ENCODE measurements around the gene ZFP28. TPM values are rescaled to one million over a fixed set of nuclear protein-coding genes. Genes with fewer than 3 reads are reported as not detected.

The ZFP28 gene
- 1 to 10 TPM; 3.5 to 4.5 TPM for total RNA-seq
- 3.3 TPM for polyA plus RNA-seq (2013, experiment 1 of 2)
- polyA plus RNA-seq (2013, experiment 2 of 2) = 4.0 TPM
- 3.8 to 28.3 (median 12.0) reads per million in 172 experiments for total RNA-seq

DNA sequence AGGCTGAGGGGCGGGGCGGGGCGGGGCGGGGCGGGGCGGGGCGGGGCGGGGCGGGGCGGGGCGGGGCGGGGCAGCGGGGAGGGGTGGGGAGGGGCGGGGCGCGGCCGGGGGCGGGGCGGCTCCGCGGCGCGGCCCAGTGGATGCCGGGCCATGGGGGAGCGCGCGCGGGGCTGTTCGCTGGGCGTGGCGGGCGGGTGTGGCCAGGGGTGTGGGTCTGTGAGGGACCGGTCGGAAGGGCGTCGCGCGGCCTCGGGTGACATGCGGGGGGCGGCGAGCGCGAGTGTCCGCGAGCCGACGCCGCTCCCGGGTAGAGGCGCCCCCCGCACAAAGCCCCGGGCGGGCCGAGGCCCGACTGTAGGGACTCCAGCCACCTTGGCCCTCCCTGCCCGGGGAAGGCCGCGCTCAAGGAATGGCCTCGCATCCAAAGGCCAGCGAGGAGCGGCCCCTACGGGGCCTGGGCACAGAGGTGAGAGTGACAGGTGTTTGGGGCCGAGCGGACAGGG is at the start of gene ZFP28:
TSS of gene ZFP28 (plus strand) at position 188 of the 503 bp plus-strand sequence. CDS start at position 259, 71 bp downstream.
- ATAC-seq (ENCODE audit: poor library complexity) = peak; percentile 43
- H3K27ac ChIP-seq (ENCODE audit: low read depth in 1 of 2, low read length in 2 of 2) = peak within 1 kb of the TSS; percentile 75 to 82
- Mint-ChIP-seq H3K4me3 (peak within 1 kb of the TSS; percentile 99), H3K27ac (peak within 1 kb of the TSS; percentile 96), H3K36me3 (ENCODE audit: low read depth) (peaks cover 82% of the 10 kb centered on the region), H3K4me1 (ENCODE audit: low read depth) (peaks cover 34% of the 10 kb centered on the region), H3K27me3 (no peaks in the 10 kb centered on the region), H3K9me3 (peaks cover 17% of the 10 kb centered on the region)
- peaks cover 17% of the 10 kb centered on the region for H3K4me1 ChIP-seq (ENCODE audit: insufficient read depth, low read length)
- TF ChIP-seq, protein P1, sequence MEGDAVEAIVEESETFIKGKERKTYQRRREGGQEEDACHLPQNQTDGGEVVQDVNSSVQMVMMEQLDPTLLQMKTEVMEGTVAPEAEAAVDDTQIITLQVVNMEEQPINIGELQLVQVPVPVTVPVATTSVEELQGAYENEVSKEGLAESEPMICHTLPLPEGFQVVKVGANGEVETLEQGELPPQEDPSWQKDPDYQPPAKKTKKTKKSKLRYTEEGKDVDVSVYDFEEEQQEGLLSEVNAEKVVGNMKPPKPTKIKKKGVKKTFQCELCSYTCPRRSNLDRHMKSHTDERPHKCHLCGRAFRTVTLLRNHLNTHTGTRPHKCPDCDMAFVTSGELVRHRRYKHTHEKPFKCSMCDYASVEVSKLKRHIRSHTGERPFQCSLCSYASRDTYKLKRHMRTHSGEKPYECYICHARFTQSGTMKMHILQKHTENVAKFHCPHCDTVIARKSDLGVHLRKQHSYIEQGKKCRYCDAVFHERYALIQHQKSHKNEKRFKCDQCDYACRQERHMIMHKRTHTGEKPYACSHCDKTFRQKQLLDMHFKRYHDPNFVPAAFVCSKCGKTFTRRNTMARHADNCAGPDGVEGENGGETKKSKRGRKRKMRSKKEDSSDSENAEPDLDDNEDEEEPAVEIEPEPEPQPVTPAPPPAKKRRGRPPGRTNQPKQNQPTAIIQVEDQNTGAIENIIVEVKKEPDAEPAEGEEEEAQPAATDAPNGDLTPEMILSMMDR (IDR thresholded peaks at IDR 0.05) = no peak
- no peaks in the 10 kb centered on the region for H3K27me3 ChIP-seq (ENCODE audit: control insufficient read depth in 1 of 2, insufficient read depth in 2 of 2, low read length in 2 of 2)
- intact Hi-C loops (cut with DNase I, micrococcal nuclease) = loop anchor here (1.0 to 10.0 kb wide), 3 partner anchors 28 to 146 kb away; partner anchors contain the start of genes ZNF470 (in 1 of the 2), ZNF582 (in 1 of the 2) and ZNF583 (in 1 of the 2)
- no peaks in the 10 kb centered on the region for H3K36me3 ChIP-seq (ENCODE audit: insufficient read depth, low read length)
- ChIA-PET POLR2A (interaction anchor here (0.6 to 1.4 kb wide), 3 partner anchors 56 to 1643 kb away, joined by 3 read pairs; partner anchors contain the start of genes ZNF606 and ZNF71), CTCF (interaction anchor here (1.0 kb wide), 1 partner anchor 146 kb away, joined by 3 read pairs; the partner anchor contains the start of gene ZNF582)
- peak within 1 kb of the TSS; percentile 66 for H3K4me3 ChIP-seq (ENCODE audit: low read length)
- DNase-seq = peak in 2 of 14 experiments; percentile 6 to 11
- H3K9me3 ChIP-seq (ENCODE audit: control insufficient read depth in 1 of 2, insufficient read depth in 1 of 2, low read length in 2 of 2) = peaks cover 50 to 67% of the 10 kb centered on the region in 2 experiments

DNA sequence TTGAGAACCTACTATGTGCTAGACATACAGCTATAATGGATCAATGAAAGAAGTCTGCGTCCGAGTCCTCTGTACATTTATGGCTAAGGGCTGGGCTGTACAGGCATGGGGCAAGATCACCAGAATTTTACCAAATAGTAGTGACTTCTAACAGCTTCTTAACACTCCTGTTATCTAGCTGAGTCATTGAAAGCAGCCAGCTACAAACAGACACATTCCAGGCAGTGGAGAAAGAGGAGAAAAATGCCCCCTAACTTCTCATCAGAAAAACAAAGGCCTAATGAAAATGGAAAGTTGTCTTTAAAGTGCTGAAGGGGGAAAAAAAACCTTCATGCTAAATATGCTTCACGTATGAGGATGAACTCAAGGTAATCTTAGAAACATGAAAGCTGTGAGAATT is 47.3 kb upstream of the ZFP28 start:
- H3K27me3 Mint-ChIP-seq = no peaks in the 10 kb centered on the region
- TF ChIP-seq, protein P1 (IDR thresholded peaks at IDR 0.05) = no peak
- no peak overlapping the region for H3K27ac Mint-ChIP-seq
- H3K36me3 ChIP-seq (ENCODE audit: insufficient read depth, low read length) = no peaks in the 10 kb centered on the region
- no peak overlapping the region for H3K4me3 Mint-ChIP-seq
- H3K9me3 Mint-ChIP-seq = peaks cover 43% of the 10 kb centered on the region
- ChIA-PET POLR2A (no interaction called here), CTCF (no interaction called here)
- H3K4me3 ChIP-seq (ENCODE audit: low read length) = no peak overlapping the region
- H3K36me3 Mint-ChIP-seq (ENCODE audit: low read depth) = peaks cover 84% of the 10 kb centered on the region
- intact Hi-C loops (cut with DNase I, micrococcal nuclease) = no loop called here
- no peaks in the 10 kb centered on the region for H3K4me1 Mint-ChIP-seq (ENCODE audit: low read depth)
- H3K4me1 ChIP-seq (ENCODE audit: insufficient read depth, low read length) = no peaks in the 10 kb centered on the region
- no peak overlapping the region for H3K27ac ChIP-seq (ENCODE audit: low read depth in 1 of 2, low read length in 2 of 2)
- H3K9me3 ChIP-seq (ENCODE audit: control insufficient read depth in 1 of 2, insufficient read depth in 1 of 2, low read length in 2 of 2) = peaks cover 14 to 54% of the 10 kb centered on the region in 2 experiments
- ATAC-seq (ENCODE audit: poor library complexity) (no peak), DNase-seq (no peak)
- no peaks in the 10 kb centered on the region for H3K27me3 ChIP-seq (ENCODE audit: control insufficient read depth in 1 of 2, insufficient read depth in 2 of 2, low read length in 2 of 2)

DNA sequence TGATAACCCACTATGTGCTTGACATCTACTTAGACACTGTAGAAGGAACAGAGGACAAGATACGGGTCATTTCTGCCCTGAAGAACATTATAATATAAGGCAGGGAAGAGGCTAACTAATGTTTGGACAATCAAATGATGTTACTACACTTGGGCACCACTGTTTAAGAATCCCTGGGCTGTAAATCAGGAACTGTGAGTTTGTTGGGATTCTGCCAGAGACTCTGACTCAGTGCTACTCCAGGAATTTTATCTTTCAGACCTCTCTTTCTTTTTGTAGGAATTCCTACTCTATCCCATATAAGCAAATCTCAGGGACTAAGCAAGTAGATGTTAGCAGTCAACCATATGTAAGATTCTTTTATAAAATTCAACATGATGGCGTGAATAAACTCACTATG is 34.2 kb upstream of the ZFP28 start:
- Histone ChIP-seq H3K4me1 (ENCODE audit: insufficient read depth, low read length) (peaks cover 11% of the 10 kb centered on the region), H3K27me3 (ENCODE audit: control insufficient read depth in 1 of 2, insufficient read depth in 2 of 2, low read length in 2 of 2) (peaks cover 9 to 25% of the 10 kb centered on the region in 2 experiments), H3K36me3 (ENCODE audit: insufficient read depth, low read length) (no peaks in the 10 kb centered on the region), H3K9me3 (ENCODE audit: control insufficient read depth in 1 of 2, insufficient read depth in 1 of 2, low read length in 2 of 2) (peaks cover 40 to 80% of the 10 kb centered on the region in 2 experiments), H3K27ac (ENCODE audit: low read depth in 1 of 2, low read length in 2 of 2) (no peak overlapping the region), H3K4me3 (ENCODE audit: low read length) (no peak overlapping the region)
- no peak for ATAC-seq (ENCODE audit: poor library complexity)
- POLR2A ChIA-PET = no interaction called here
- intact Hi-C loops (cut with DNase I, micrococcal nuclease) = no loop called here
- TF ChIP-seq, protein P1 (IDR thresholded peaks at IDR 0.05) = no peak
- Mint-ChIP-seq H3K27me3 (no peaks in the 10 kb centered on the region), H3K4me3 (no peak overlapping the region), H3K9me3 (peaks cover 26% of the 10 kb centered on the region), H3K27ac (no peak overlapping the region), H3K4me1 (ENCODE audit: low read depth) (no peaks in the 10 kb centered on the region), H3K36me3 (ENCODE audit: low read depth) (peaks cover 38% of the 10 kb centered on the region)
- CTCF ChIA-PET = no interaction called here
- DNase-seq = no peak
